Ectodermal cell (in vitro differentiated cells): ENCODE data around the gene COX5B.
"Not testable (repeated sequence)": the region's sequence is repeated elsewhere in the genome, so short reads cannot be mapped to it uniquely, and the experiment has no call there.

Experiments used
- H3K27ac ChIP-seq: 2 replicates; pipeline ENCODE4 v1.7.0; 2013; ENCODE audit warnings: mild to moderate bottlenecking, low read depth, low read length; ENCODE audit not compliant: insufficient read depth, poor library complexity, severe bottlenecking
- H3K27me3 ChIP-seq: 2 replicates; pipeline ENCODE4 v1.7.0; 2013; ENCODE audit warnings: mild to moderate bottlenecking, low read length; ENCODE audit not compliant: insufficient read depth, control insufficient read depth, poor library complexity, severe bottlenecking
- H3K36me3 ChIP-seq: one replicate; pipeline ENCODE4 v1.7.0; 2013; ENCODE audit warnings: low read length; ENCODE audit not compliant: control insufficient read depth, insufficient read depth
- H3K4me1 ChIP-seq: one replicate; pipeline ENCODE4 v1.7.0; 2013; ENCODE audit warnings: low read length; ENCODE audit not compliant: control insufficient read depth, insufficient read depth
- H3K4me3 ChIP-seq: 2 replicates; pipeline ENCODE4 v1.7.0; 2013; ENCODE audit warnings: low read depth, low read length, control low read depth; ENCODE audit not compliant: insufficient read depth
- H3K9me3 ChIP-seq: 2 replicates; pipeline ENCODE4 v1.7.0; 2013; ENCODE audit warnings: mild to moderate bottlenecking, low read length, moderate library complexity; ENCODE audit not compliant: control insufficient read depth
- WGBS, 2 experiments: methylation state at CpG; one replicate each; pipeline ENCODE4 v1.1.7; 2013; ENCODE audit warnings: missing lambda C conversion rate in 2 of 2; 5-methylcytosine and 5-hydroxymethylcytosine counted together

COX5B gene

GRCh38 chr2:97672606-97673140 is 26.8 kb downstream of the COX5B start:
- not testable (repeated sequence) for H3K4me1 ChIP-seq, H3K9me3 ChIP-seq, H3K36me3 ChIP-seq, H3K27me3 ChIP-seq, H3K27ac ChIP-seq, H3K4me3 ChIP-seq
- 90 to 95% methylated on average over 5 of the region's 6 CpGs for WGBS, 2 experiments

- Histone ChIP-seq H3K36me3 (no peaks in the 10 kb centered on the region), H3K27ac (no peak overlapping the region), H3K4me1 (no peaks in the 10 kb centered on the region), H3K4me3 (no peak overlapping the region), H3K27me3 (no peaks in the 10 kb centered on the region), H3K9me3 (no peaks in the 10 kb centered on the region)
- WGBS, 2 experiments, result 90 to 97% methylated on average over 9 of the region's 9 CpGs
These were observed 27.5 kb downstream of the COX5B start for GRCh38 chr2:97673182-97673914.

DNA sequence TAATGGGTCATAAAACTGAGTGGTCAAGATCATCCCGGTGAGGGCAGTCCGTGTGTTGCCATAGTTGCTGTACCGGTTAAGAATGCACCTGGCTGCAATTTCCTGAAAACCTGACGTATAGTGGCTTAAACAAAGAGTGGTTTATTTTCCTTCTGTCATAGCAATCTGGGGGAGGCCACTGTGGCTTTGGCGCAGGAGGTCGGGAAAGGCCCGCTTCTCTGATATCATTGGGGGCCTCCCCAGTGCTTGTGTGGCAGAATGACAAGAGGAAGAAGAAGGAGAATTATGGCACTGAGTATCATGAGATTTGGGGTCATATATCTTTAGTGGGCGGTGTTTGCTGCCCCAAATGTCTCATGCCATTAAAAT is 28.0 kb downstream of the COX5B start:
- no peaks in the 10 kb centered on the region for H3K27me3 ChIP-seq
- H3K4me1 ChIP-seq, result no peaks in the 10 kb centered on the region
- no peaks in the 10 kb centered on the region for H3K9me3 ChIP-seq
- no peaks in the 10 kb centered on the region for H3K36me3 ChIP-seq
- no peak overlapping the region for H3K27ac ChIP-seq
- 93 to 96% methylated on average over 8 of the region's 8 CpGs for WGBS, 2 experiments
- H3K4me3 ChIP-seq, result no peak overlapping the region

GRCh38 chr2:97675430-97676113 is 29.7 kb downstream of the COX5B start:
- WGBS, 2 experiments, result 62 to 70% methylated on average over 5 of the region's 5 CpGs
- Histone ChIP-seq H3K27me3 (no peaks in the 10 kb centered on the region), H3K27ac (no peak overlapping the region), H3K9me3 (no peaks in the 10 kb centered on the region), H3K36me3 (no peaks in the 10 kb centered on the region), H3K4me3 (no peak overlapping the region), H3K4me1 (no peaks in the 10 kb centered on the region)

- Histone ChIP-seq H3K4me3 (no peak overlapping the region), H3K27me3 (no peaks in the 10 kb centered on the region), H3K36me3 (no peaks in the 10 kb centered on the region), H3K27ac (no peak overlapping the region), H3K9me3 (no peaks in the 10 kb centered on the region), H3K4me1 (no peaks in the 10 kb centered on the region)
- WGBS, 2 experiments, result 88 to 94% methylated on average over 1 of the region's 1 CpG
These were observed 30.8 kb downstream of the COX5B start for GRCh38 chr2:97676620-97677019.

DNA sequence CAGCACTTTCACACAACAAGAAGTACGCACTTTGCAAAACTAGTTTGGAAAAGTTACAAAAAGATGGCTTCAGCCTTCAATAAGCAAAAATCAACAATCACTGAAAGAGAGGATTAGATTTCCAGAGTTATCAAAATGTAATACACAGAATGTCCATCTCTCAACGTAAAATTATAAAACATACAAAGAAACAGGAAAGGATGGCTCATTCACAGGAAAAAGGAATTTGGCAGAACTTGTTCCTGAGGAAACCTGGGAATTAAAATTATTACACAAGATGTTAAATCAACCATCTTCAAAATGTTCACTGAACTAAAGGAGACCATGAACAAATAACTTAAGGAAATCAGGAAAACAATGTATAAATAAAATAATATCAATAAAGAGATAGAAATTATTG is 31.6 kb downstream of the COX5B start:
- Histone ChIP-seq H3K36me3 (no peaks in the 10 kb centered on the region), H3K4me3 (no peak overlapping the region), H3K9me3 (no peaks in the 10 kb centered on the region), H3K4me1 (no peaks in the 10 kb centered on the region), H3K27me3 (no peaks in the 10 kb centered on the region), H3K27ac (no peak overlapping the region)
- 97 to 99% methylated on average over 2 of the region's 2 CpGs for WGBS, 2 experiments

DNA sequence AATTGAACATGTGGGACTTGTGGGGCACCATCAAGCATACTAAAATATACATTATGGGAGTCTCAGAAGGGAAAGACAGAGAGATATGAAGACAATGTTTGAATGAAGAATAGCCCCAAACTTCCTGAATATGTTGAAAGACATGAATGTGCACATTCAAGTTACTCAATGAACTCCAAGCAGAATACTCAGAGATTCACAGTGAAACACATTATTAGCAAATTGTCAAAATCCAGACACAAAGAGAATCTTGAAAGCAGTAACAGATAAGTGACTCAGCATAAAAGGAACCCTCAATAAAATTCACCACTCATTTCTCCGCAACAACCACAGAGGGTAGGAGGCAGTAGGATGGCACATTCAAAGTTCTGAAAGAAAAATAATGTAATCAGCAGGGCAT is 32.4 kb downstream of the COX5B start:
- H3K27me3 ChIP-seq, result no peaks in the 10 kb centered on the region
- H3K36me3 ChIP-seq, result no peaks in the 10 kb centered on the region
- WGBS, 2 experiments, result 83 to 86% methylated on average over 1 of the region's 1 CpG
- H3K4me1 ChIP-seq, result no peaks in the 10 kb centered on the region
- no peaks in the 10 kb centered on the region for H3K9me3 ChIP-seq
- H3K4me3 ChIP-seq, result no peak overlapping the region
- H3K27ac ChIP-seq, result no peak overlapping the region

DNA sequence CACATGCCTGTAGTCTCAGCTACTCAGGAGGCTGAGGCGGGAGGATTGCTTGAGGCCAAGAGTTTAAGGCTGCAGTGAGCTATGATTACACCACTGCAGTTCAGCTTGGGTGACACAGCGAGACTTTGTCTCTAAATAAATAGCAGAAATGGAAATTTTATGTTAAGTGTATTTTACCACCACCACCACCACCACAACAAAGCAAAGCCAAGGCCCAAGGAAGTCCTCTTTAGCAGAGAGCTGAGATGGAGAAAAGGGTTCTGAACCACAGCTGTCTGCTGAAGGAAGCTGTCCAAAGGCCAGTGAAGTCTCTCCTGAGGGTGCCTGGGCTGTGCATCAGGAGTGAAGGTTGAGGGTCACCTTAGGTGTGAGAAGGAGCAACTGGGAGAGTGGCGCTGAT is 41.4 kb downstream of the COX5B start:
- H3K27me3 ChIP-seq, H3K36me3 ChIP-seq, H3K4me1 ChIP-seq, H3K4me3 ChIP-seq, H3K27ac ChIP-seq, H3K9me3 ChIP-seq: not testable (repeated sequence)
- 91 to 96% methylated on average over 1 of the region's 3 CpGs for WGBS, 2 experiments

DNA sequence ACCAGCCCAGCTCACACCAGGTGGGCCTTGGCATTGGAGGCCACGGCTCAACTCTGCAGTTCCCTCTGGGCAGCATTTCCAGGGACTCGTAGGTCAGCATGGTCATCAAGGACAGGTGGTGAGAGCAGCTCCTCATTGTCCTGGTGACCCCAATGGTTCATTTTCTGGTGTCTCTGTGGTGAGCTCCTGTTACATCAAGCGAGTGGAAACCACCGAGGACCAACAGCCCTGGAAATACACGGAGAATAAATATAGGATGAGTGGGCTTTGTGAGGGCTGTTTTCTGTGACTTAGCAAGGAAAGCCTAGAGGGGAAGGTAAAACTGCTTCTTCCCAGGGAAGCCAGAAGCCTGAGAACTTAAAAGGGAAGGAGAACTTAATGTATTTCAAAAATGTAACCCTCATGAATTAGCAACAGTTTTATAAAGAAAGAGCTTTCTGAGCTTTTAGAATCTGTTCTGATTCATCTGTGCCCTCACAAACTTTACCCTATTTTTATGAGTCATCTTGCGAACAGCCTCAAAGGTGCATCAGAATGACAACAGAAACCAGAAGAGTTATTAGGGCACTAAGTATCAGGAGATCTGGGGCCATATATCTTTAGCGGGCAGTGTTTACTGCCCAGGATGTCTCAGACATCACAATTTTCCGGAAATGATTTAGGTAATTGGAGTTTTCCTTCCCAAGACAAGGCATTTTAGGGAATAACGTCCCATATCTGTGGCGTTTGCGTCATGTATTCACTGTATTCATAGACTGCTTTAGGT is 42.4 kb downstream of the COX5B start:
- 92 to 94% methylated on average over 11 of the region's 11 CpGs for WGBS, 2 experiments
- Histone ChIP-seq H3K4me3 (no peak overlapping the region), H3K36me3 (no peaks in the 10 kb centered on the region), H3K9me3 (no peaks in the 10 kb centered on the region), H3K27me3 (no peaks in the 10 kb centered on the region), H3K27ac (no peak overlapping the region), H3K4me1 (peaks cover 6% of the 10 kb centered on the region)

DNA sequence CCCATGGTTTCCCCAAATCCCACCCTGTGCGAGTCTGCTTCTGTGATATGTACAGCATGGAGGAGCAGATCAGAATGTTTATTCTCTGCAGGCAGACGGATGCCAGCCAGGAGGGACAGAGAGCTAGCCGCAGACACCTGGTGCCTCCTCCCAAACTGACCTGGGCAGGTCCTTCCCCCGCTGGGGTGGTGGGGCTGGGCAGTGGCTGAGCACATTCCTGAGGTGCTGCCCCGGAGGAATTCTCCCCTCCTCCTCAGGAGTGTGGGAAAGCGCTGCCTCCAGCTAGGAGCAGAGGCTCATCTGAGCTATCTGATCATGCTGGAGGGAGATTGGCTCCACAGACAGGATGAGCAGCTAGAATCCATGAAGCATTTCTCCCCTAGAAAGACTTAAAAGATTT is 45.3 kb downstream of the COX5B start:
- Histone ChIP-seq H3K27ac (no peak overlapping the region), H3K4me1 (peaks cover 6% of the 10 kb centered on the region), H3K36me3 (no peaks in the 10 kb centered on the region), H3K4me3 (no peak overlapping the region), H3K27me3 (no peaks in the 10 kb centered on the region), H3K9me3 (no peaks in the 10 kb centered on the region)
- 44 to 45% methylated on average over 6 of the region's 6 CpGs for WGBS, 2 experiments
